ENCODE results near the gene PIAS4.
A peak's percentile ranks its signal among the peaks of the same experiment; 100 is the strongest.

PIAS4 gene

GRCh38 chr19:4087787-4088679 lies 80.5 kb downstream of the PIAS4 start:
- peak overlapping the region in 11 of 21 experiments; percentile 7 to 92 (median 32) for H3K27ac ChIP-seq
- no peak overlapping the region for H3K4me3 ChIP-seq

GRCh38 chr19:4088975-4089374 lies 81.4 kb downstream of the PIAS4 start:
- Histone ChIP-seq H3K4me3 (peak overlapping the region in 5 of 7 experiments; percentile 1 to 14 (median 5)), H3K27ac (peak overlapping the region in 18 of 21 experiments; percentile 3 to 92 (median 65))

Data from skin epidermis (tissue), 12 donors.